GM04504 (cell line): ENCODE measurements around the gene TUBA8.
"Not testable (repeated sequence)": the region's sequence is repeated elsewhere in the genome, so short reads cannot be mapped to it uniquely, and the experiment has no call there.

Experiments
- DNase-seq: peaks from one replicate; pipeline ENCODE4 v3.0.0-alpha.2; 2012; ENCODE audit warnings: low read depth

The TUBA8 gene

DNA sequence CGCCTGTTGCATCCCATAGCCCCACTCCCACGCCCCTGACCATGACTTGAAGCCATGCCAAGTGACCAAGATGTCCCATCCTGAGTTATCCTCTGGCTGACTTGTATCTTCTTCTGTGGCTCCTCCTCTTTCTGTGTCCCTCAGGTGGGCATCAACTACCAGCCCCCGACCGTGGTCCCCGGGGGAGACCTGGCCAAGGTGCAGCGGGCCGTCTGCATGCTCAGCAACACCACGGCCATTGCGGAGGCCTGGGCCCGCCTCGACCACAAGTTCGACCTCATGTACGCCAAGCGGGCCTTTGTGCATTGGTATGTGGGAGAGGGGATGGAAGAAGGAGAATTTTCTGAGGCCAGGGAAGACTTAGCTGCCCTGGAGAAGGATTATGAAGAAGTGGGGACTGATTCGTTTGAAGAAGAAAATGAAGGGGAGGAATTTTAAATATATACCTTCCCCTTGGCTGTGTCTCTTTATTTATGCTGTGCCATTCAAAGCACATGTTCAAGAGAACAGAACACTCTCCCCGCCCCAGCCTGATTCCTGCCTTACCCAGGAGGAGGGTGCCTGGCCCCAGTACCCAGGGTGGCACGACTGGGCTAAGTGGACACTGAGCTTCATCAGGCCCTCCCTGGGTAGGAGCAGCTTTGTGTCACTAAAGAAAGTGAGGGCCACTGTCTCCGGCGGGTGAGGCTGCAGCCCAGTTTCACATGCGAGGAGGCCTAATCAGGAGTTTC lies 20.3 kb downstream of the TUBA8 start:
- no peak for DNase-seq

DNA sequence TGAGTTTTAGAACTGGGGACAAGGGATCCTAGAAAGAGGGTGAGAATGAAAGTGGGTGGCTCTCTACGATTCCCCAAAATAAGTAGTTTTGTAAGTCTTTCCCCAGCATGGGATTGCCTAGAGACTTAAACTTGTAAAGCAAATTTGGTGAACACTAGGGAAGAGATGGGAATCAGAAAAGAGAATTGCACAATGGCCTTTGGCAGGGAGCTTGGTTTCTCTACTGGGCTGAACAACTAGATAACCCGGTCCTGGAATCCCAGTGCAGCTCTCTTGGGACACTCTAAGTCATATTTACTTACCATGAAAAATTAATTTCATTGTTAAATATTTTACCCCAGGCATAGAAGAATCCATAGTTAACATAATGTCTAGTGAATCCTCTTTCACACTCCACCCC lies 22.8 kb downstream of the TUBA8 start:
- DNase-seq: no peak

DNA sequence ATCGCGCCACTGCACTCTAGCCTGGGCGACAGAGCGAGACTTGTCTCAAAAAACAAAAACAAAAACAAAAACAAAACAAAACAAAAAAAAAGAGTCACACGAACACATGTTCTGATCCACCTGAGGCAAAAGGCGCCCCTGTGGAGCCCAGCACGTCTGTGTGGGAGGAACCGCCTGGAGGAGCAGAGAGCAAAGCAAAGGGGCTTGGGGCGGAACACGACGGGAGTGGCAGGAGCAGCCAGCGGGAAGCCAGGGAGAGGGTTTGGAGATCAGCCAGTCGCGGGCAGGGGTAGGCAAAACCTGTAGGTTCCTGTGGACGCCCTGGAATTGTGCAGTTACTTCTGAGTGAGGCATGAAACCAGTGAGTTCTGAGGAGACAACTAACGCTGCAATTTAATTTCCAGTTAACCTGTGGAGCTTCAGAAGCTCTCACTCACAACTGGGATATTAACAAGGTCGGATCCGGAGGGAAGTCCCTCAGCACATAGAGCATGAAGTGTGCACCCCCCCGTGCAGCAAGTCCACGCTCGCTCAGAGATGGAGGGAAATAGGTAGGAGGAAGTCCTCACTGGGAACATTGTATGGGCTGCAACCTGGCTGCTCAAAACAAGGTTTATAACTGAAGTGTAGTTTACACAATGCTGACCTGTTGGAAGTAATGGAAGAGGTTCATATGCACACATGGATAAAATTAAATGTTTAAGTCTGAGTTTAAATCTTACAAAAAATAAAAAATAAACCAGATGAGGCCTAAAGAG lies 26.1 kb downstream of the TUBA8 start:
- DNase-seq: no peak

DNA sequence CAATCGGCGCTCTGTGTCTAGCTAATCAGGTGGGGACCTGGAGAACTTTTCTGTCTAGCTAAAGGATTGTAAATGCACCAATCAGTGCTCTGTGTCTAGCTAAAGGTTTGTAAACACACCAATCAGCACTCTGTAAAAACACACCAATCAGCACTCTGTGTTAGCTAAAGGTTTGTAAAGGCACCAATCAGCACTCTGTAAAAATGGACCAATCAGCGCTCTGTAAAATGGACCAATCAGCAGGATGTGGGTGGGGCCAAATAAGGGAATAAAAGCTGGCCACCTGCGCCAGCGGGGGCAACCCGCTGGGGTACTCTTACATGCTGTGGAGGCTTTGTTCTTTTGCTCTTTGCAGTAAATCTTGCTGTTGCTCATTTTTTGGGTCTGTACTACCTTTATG lies 30.4 kb downstream of the TUBA8 start:
- DNase-seq: not testable (repeated sequence)

DNA sequence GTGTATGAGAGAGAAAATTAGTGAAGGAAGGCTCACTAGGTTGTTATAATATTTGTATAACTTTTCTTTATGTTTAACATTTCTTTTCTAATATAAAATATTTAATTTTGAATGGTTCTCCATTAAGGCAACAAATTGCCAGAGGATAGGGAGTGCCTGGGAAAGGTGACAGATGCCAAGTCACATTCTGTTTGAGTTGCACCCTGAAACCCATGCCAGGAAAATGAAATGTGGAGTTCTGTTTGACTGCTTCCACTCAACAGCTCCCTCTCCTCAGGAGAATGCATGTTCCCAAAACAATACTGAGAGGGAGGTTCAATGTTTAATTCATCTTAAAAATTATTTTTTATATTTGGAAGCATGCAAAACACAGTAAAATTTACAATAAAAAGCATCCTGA lies 33.5 kb downstream of the TUBA8 start:
- DNase-seq: no peak

DNA sequence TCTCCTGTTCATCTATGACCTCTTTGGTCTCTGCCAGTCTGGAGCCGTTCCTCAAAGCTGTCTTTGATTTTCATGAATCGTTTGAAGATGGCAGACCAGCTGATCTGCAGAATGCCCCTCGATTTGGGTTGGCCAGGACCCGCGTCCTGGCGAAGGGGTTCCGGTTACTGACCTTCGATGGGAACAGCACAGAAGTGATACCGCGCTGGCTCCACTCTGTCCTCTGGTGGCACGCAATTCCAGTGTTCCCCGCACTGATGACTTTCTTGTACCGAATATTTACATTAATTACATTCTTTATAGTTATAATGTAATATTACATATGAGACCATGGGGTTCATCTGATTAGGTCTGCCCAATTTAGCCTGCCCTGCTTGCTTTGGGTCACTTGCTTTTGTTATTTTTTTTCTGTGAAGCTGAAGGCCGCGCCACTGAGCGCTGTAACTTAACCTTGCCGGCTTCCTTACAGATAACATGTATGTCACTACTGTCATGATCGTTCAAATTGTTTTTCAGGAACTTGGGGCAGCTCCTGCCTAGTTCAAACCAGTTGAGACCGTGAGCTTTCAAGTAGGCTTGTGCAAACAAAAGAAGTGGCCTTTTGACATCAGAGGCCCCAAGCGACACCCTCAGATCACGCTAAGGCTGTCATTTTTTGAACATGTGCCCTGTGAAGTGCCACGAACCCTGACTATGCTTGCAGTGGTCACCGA lies 35.2 kb downstream of the TUBA8 start:
- no peak for DNase-seq

DNA sequence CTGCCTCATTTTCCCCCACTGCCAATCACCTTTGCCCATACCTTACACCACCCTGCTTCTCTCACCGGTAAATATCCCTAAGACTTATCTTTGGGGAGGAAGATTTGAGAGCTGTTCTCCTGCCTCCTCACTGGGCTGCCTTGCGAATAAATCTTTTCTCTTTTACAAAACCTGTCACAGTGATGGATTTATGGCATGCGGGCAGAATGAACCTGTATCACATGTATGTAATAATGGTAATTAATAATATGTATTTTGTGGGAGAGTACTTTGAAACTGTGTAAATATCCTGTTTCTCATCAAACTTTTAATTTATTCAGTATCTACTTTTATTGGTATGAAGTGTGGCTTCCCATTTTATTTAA lies 35.8 kb downstream of the TUBA8 start:
- no peak for DNase-seq

DNA sequence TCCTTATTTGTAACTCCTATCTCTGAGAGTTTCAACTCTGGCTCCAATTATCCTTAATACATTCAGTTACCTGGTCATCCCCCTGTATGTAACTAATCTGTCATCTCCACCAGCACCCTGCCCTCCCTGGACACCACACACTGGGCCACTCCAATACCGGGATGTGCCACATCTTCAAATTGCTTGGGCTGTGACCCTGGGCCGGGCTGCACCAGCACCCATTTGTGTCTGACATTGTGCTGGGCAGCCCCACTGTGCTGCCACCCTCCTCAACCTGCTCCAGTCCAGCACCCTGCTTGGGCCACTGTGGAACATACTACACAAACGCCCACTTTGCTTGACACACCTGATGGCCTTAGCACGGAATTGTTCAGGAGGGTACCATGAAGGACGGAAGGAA lies 37.2 kb downstream of the TUBA8 start:
- DNase-seq: no peak

DNA sequence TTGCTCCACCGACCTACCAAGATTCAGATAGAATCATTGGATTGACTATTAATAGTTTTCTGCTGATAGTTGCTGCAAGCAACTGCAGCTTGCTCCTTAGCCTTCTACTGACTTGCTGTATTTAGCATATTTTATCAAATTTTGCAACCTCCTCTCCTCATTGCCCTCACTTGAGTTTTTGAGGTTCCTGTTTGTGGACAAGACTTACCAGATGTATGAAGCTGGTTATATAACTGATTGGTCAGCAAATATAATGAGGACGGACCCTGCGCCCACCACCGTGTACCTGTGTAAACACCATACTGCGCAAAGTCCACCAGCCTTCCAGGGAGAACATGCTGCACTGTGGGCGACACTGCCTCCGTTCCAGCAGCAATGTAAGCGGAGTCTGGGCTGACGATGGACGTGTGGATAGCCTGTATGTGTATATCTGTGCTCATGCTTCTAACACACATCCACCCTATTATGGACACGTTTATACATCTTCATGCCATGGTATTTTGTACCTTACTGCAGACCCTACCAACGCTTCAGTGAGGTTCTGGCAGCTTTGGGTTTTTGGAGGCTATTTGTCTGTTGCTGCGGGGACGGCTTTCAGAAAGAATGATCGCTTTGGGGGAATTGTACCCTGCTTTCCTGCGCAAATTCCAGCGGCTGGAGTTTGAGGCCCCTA lies 37.8 kb downstream of the TUBA8 start:
- no peak for DNase-seq

DNA sequence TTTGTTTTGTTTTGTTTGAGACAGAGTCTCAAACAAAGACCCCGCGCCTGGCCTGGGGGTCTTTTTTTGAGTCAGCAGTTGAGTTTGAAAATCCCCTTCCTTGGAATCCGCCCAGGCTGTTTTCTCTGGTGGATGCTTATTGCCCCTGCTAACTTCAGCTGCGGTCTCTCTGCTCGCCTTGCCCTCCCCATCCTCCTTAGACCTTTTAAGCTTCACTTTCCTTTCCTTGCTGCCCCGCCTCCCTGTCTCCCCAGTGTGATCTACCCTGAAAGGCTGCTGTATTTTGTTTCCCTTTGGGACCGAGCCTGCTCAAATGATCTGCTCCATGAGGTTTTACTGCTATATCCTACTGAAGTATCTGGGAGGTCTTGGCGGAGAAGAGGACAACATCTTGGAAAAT lies 41.9 kb downstream of the TUBA8 start:
- DNase-seq: no peak

DNA sequence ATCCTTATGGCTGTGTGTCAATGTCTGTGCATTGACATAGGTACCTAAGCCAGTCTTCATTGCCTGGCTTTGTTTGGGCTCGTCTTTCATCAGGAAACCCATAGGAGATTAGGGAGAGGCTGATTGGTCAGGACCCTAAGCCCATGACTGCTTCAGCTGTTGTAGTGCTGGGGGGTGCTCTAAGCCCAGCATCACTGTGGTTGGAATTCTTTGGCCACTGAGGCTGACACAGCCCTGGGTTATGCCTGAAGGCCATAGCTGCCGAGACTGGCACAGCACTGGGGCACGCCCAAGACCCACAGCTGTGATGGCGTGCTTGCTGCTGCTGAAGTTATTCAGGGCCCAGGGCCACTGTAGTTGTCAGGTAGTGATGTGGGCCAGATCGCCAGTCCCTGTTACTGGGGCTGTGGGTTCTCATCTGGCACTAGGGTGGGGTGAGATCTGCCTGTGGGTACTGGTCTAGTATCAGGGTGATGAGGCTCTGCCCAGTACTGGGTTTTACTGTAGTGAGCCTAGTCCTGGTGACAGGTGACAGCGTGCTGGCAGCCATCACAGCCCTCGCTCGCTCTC lies 44.3 kb downstream of the TUBA8 start:
- no peak for DNase-seq

DNA sequence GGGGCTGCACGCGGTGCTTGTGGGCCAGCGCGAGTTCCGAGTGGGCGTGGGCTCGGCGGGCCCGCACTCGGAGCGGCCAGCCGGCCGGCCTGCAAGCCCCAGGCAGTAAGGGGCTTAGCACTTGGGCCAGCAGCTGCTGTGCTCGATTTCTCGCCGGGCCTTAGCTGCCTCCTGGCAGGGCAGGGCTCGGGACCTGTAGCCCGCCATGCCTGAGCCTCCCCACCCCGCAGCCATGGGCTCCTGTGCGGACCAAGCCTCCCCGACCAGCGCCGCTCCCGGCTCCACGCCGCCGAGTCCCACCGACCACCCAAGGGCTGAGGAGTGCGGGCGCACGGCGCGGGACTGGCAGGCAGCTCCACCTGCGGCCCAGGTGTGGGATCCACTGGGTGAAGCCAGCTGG lies 44.9 kb downstream of the TUBA8 start:
- not testable (repeated sequence) for DNase-seq

DNA sequence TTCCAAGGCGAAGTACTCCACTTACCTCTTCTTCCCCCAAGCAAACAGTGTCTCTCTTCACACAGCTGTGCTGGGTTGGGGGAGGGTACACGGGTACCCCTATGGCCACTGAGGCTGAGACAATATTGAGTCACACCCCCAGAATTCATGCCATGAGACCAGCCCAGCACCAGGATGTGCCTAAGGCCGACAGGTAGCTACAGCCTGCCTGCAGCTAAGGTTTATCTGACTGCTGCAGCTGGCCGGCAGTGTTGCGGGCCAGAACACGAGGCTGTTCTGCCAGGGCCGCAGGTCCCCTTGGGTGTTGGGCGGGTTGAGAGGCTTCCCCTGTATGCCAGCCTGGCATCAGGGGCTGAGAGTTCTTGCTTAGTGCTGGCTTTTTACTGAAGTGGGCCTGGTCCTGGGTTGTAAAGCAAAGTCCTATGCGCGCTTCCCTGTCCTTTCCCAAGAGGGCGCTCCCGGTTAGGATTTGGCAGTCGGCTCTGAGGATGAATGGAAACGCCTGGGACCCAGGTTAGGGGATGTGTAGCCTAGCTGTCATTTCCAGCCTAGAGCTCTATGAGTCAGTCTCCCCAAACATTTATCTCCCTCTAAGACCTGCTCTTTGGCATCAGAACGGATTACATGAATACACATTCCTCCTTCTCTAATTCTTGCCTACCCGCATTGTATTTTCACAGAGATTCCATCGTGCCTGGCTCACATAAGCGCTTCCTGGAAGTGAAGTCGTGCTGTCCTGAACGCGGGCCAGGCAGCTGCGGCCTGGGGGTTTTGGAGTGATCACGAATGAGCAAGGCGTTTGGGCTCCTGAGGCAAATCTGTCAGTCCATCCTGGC lies 46.5 kb downstream of the TUBA8 start:
- peak; percentile 91 for DNase-seq

DNA sequence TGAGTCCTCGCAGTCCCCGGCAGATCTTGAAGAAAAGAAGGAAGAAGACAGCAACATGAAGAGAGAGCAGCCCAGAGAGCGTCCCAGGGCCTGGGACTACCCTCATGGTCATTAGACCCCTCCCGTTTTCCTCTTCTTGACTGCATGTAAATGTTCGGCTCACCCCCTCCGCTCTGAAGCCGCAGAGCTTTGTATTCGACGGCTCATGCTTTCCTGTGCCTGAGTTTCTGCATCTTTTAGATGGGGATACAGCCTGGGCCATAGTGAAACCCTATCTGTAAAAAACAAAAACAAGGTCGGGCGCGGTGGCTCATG lies 47.1 kb downstream of the TUBA8 start:
- DNase-seq: no peak

DNA sequence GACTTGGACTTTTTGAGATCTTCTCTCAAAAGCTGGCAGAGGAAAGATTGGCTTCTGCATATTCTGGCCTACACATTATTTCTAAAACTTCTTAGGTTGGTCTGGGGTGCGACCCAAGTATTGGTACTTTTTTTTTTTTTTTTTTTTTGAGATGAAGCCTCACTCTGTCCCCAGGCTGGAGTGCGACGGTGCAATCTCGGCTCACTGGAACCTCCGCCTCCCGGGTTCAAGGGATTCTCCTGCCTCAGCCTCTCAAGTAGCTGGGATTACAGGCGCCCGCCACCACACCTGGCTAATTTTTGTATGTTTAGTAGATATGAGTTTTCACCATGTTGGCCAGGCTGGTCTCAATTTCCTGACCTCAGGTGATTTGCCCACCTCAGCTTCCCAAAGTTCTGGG lies 50.0 kb downstream of the TUBA8 start:
- not testable (repeated sequence) for DNase-seq

DNA sequence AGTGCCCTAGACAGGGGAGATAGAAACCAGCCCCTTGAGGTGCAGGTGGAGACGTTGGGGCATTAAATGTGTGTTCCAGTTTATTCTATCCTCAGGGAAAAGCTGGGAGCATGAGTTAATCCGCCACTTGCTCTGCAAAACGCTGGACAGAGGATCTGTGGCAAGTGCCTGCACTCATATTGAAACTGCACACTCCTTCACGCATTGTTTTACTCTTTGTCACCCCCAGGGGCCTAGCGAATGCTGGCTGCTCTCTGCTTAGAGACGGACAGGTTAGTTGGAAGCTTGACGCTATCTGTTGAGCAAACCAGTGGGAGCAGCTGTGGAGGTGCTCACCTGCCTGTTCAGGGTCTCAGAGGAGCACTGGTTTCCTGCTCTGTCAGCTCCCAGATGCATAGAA lies 53.2 kb downstream of the TUBA8 start:
- DNase-seq: not testable (repeated sequence)

DNA sequence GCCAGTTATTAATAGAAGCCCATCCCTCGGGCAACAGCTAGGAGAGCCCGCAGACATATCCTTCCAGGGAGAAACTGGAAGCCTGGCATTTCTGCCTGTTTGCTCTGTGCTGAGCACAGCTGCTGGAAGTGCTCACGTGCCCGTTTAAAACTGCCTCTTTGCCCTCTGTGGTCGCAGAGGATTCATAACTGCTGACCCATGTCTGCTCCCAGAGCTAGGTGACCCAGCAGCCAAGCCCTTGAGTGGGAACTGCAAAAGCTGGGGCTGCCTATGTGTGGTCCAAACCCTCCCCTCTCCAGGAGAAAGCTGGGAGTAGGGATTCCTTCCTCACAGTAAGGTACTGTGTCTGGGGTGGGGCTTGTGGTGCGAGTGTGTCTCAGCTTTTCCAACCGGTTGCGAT lies 54.0 kb downstream of the TUBA8 start:
- not testable (repeated sequence) for DNase-seq

DNA sequence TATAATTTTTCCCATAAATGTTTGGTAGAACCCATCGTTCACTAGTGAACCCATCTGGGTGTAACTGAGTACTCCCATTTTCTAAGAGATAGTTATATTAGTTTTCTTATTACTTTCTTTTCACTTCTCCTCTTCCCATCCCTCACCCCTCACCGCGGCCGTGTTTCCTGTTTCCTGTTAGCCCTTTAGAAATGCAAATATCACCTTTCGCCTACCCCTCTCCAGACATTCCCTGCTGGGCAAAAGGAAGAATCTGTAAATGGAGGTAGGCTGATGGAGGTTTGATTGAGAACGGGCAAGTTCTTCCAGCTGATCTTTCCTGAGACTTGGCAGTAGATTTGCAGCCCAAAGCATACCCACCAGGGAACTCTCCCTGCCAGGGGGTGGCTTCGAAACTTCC lies 54.7 kb downstream of the TUBA8 start:
- not testable (repeated sequence) for DNase-seq

DNA sequence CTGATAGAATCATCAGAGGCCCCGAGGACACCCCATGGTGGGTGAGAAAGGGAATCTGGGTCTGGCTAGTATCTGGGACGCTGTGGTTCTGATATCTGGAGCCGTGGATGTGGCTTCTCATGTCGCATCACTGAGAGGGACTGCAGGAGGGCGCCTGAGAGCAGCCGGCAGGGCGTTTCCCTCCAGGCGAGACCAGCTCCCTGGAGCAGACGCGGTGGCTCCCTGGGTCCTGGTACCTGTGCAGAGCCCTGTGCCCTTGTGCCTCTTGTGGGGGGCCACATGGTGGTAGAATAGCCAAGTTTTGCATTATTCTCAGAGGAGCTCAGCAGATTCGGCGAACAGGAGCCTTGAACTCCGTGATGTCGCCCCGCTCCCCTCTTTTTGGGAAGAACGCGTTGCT lies 59.7 kb downstream of the TUBA8 start:
- DNase-seq: not testable (repeated sequence)

DNA sequence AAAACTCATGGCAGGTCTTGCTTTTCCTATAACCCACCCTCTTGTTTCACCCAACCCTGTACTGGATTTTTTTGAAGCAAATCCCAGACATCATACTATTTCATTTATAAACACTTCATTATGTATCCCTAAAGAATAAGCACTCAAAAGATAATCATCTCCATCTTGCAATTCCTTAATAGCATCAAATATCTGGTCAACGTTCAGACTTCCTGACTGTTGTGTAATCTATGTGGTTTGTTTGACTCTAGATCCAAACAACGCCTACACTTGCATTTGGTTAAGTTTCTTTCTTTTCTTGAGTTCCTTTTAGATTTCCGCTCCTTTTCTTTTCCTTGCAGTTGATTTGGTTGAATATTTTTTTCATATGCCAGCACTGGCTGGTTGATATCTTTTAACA lies 61.6 kb downstream of the TUBA8 start:
- DNase-seq: not testable (repeated sequence)

DNA sequence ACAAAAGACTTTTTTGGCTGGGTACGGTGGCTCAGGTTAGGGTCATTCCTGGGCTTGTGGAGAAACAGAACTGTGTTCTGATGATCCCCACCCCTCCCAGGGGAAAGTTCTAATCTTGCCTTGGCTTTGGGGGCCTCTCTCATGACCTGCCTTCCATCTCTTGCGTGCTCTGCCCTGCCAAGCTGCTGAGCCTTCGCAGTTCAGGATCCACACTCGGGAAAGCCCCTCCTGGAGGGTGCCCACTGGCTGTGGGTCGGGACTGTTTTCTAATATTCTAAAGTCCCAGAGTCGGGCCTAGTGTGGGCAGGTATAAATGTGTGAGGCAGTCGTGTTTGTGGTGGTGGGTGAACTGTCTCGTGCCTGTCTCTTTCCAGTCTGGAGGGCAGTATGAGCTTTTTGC lies 62.2 kb downstream of the TUBA8 start:
- not testable (repeated sequence) for DNase-seq
